Endometrial microvascular endothelial cells (primary cell): ENCODE data around the gene ZDHHC11B. TPM values are rescaled to one million over a fixed set of nuclear protein-coding genes. Genes with fewer than 3 reads are reported as not detected.

Experiments
- total RNA-seq: library from RNA; depleted of rRNA; stranded (reverse); fragments of >200 nt; gene quantifications from one replicate; pipeline ENCODE4 v1.2.3, GENCODE V29; 2015; ENCODE audit errors: inconsistent ontology term

Gene ZDHHC11B
- total RNA-seq, 1 donor from 2014 or later, result not detected

Other genes starting within 250 kb of the ZDHHC11B start
- gene CEP72, start 172.4 kb downstream of the ZDHHC11B start, total RNA-seq, result 8.9 TPM
- not detected for gene TPPP, start 91.4 kb downstream of the ZDHHC11B start, total RNA-seq
- gene ZDHHC11, start 66.3 kb upstream of the ZDHHC11B start, total RNA-seq, result not detected
- 34.5 TPM for gene BRD9, start 108.1 kb upstream of the ZDHHC11B start, total RNA-seq
- gene TRIP13, start 108.2 kb upstream of the ZDHHC11B start, total RNA-seq, result 64.1 TPM
- gene NKD2, start 224.1 kb upstream of the ZDHHC11B start, total RNA-seq, result not detected